Stimulated activated CD4-positive, alpha-beta T cell treated with anti-CD3 and anti-CD28 coated beads, Interleukin-2, amount 100 ng/mL, for 24 hours (primary cell): ENCODE results near the gene ZER1.

Source experiments
- DNase-seq, 2 donors: peaks; one replicate each; pipeline ENCODE4 v3.0.0-alpha.2; 2020

ZER1 gene

GRCh38 chr9:128732576-128732975, 39.2 kb downstream of the ZER1 start:
- no peak for DNase-seq

- DNase-seq, result no peak
Measured at GRCh38 chr9:128731691-128732090, 40.0 kb downstream of the ZER1 start.

GRCh38 chr9:128731093-128731492, 40.6 kb downstream of the ZER1 start:
- DNase-seq, result no peak

DNA sequence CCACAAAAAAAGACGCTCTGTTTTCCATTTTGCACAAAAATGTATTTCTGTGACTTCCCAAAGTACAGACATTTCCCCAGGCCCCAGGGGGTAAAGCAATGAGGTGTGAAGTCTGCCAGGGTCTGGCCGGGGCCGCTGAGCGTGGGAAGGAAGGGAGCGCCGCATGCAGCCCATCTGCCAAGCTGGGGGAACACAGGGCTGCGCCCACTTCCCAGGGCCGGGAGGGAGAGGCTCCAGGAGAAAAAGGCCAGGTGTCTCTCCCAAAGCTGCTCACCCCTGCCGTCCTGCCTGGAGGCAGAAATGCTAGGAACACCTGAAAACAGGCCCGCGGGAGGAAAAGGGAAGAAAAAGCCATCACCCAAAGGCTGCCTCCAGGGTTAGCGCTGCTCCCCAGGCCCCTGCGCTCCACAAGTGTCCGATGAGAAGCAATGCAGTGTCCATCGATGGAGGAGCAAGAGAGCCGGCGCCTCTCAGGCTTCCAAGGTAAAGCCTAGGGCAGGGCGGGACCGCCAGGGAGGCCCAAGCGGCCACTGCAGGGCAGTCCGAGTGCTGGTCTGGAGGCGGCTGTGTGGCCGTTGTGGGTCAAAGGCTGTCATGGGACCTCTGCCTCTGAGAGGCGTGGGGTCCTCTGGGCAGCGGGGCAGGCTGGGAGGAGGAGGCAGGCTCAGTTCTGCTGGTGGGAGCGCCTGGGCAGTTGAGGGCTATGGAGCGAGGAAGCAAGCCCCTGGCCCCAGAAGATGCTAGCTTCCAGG, 41.8 kb downstream of the ZER1 start:
- DNase-seq, result no peak

DNA sequence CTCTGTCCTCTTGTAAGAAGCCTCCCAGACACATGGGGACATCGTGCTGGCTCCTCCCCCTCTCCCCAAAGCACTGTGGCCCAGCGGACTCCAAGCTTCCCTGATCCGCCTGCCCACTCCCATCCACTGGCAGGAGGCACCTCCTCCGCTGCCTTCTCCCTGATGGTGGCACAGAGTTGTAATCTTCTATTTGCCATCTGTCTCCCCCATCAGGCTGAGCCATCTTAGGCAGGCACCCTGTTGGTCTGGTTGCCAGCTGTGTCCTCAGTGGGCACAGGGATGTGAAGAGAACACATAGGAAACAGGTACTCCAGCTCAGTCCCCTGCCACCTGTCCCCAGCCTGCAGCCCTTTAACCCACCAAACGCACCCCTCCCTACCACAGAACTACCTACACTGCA, 42.4 kb downstream of the ZER1 start:
- DNase-seq, result no peak

GRCh38 chr9:128728298-128728697, 43.4 kb downstream of the ZER1 start:
- no peak for DNase-seq

DNA sequence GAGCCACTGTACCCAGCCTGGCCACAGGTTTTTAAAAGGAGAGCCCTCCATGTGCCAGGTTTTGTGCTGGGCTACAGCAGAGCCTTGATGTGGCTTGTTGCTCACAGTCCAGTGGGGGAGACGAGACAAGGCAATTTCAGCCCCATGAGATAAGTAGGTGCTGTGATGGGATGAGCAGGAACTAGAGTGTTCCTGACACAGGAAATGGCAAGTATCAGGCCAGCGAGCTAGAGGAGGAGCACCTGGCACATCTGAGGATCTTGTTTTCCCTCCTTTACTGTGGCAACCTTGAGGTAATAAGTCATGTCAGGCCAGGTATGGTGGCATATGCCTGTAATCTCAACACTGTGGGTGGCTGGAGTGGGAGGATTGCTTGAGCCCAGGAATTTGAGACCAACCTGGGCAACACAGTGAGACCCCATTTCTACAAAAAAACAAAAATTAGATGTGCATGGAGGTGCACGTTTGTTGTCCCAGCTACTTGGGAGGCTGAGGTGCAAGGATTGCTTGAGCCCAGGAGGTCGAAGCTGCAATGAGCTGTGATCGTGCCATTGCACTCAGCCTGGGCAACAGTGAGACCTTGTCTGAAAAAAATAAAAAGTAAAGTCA, 44.0 kb downstream of the ZER1 start:
- no peak for DNase-seq

DNA sequence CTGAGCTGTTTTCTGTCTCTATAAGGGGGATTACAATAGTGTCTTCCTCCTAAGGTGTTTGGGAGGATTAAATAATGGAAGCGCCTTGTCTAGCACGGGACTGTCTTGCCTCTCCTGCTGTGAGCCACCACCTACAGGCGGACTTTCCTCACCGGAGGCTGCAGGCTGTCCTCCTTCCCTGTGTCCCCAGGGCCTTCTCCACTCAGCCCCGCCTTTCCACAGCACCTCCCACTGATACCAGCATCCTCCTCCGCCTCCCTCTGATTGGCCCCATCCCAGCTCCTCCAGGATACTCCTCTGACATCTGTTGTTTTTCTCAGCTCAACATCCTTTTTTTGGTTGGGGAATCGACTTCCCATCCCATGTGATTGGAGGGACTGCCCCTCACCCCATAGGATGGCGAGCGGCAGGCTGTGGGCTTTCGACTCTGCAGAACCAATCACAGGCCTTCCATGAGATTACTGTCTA, 46.9 kb downstream of the ZER1 start:
- peak; percentile 49 to 60 for DNase-seq

- DNase-seq, result peak; percentile 99 to 100
Measured at GRCh38 chr9:128723866-128724743, 47.6 kb downstream of the ZER1 start, which contains the start of gene ZDHHC12. Gene ZDHHC12 (minus strand): TSS chr9:128724127. CDS start chr9:128724093, 34 bp downstream.

- no peak for DNase-seq
Measured at GRCh38 chr9:128723352-128723865, 48.3 kb downstream of the ZER1 start.

GRCh38 chr9:128722380-128723351, 49.1 kb downstream of the ZER1 start:
- no peak for DNase-seq

- no peak for DNase-seq
Measured at GRCh38 chr9:128721487-128722010, 50.2 kb downstream of the ZER1 start.

GRCh38 chr9:128720841-128721486, 50.8 kb downstream of the ZER1 start:
- DNase-seq, result no peak

DNA sequence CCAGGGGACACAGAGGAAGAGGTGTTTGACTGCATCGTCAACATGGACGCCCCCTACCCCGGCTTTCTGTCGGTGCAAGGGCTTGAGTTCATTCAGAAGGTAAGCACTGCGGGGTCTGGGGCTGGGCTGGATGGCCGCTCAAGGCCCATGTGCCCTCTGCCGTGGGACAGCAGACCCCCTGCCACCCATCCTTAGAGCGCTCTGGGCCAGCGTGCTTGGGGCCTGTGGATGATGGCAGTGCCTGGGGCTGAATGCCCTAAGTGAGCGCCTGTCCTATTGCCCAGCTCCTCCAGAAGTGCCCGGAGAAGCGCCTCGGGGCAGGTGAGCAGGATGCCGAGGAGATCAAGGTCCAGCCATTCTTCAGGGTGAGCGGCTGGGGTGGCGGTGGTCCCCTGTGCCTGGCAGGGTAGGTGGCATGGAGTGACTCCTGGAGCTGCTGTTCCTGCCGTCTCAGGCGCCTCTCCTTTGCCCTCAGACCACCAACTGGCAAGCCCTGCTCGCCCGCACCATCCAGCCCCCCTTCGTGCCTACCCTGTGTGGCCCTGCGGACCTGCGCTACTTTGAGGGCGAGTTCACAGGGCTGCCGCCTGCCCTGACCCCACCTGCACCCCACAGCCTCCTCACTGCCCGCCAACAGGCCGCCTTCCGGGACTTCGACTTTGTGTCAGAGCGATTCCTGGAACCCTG, 51.7 kb downstream of the ZER1 start:
- no peak for DNase-seq

- no peak for DNase-seq
Measured at GRCh38 chr9:128718475-128718874, 53.3 kb downstream of the ZER1 start.

DNA sequence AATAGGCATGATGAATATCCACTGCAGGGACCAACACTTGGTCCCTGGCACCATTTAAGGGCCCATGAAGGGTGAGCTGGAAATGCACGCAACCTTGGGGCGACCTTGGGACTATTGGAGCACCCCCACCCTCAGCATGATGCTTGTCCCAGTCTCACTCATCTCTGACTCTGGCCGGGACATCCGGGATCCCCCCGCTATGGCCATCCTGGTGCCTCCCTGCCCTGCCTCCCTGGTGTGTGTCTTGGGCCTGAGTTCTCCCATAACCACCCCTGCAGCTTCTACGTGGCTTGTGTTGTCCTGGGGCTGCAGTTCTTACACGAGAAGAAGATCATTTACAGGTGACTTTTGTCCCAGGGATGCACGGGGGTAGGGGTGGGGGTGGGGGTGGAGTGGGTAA, 53.7 kb downstream of the ZER1 start:
- no peak for DNase-seq

DNA sequence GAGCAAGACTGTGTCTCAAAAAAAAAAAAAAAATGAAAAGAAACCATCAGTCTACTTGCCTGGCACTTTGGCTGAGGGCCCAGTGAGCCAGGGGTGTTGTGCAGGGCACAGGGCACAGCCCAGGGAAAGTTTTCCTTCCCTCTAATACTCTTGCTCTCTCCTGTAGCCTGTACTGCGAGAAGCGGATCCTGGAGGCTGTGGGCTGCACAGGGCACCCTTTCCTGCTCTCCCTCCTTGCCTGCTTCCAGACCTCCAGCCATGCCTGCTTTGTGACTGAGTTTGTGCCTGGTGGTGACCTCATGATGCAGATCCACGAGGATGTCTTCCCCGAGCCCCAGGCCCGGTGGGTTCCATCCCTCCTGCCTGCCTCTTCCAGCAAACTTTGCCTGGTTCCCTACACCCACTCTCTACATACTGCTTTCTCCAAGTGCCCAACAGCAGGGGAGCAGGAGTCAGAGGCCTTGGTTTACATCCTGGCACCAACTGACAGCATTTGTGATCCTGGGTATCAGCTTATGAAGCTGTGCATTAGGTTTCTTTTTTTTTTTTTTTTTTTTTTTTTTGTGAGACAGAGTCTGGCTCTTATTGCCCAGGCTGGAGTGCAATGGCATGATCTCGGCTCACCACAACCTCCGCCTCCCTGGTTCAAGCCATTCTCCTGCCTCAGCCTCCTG, 55.0 kb downstream of the ZER1 start:
- DNase-seq, result no peak

- DNase-seq, result no peak
Measured at GRCh38 chr9:128715436-128715750, 56.3 kb downstream of the ZER1 start.

DNA sequence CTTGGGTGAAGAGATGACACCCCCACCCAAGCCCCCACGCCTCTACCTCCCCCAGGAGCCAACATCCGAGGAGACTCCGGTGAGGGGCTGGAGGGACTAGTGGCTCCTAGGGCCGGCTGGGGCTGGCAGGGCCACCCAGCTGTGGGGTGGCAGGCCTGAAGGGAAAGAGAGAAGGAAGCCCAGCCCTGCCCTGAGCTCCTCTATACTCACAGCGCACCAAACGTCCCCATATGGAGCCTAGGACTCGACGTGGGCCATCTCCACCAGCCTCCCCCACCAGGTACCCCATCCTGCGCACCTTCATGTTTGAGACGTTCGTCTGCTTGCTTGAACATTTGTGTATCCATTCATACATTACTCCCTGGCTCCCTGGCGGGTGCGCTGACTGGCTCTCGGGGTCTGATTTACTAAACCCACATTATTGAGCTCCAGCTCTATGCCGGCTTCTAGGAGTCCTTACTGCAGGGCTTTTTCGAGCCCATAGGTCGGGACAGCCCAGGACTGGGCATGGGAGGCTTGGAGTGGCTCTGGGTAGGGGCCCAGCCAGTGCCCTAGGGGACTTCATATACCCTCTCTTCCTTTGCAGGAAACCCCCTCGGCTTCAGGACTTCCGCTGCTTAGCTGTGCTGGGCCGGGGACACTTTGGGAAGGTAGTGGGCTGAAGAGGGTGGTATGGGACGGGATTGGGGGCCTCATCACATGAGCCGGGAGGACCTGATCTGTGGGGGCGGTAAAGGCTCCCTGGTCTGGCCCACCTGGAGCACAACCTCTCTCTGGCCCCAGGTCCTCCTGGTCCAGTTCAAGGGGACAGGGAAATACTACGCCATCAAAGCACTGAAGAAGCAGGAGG, 56.9 kb downstream of the ZER1 start:
- DNase-seq, result no peak
